Endothelial cell of umbilical vein (primary cell): ENCODE data around the gene LGI1.

Source experiments
- EZH2 ChIP-seq: IDR thresholded peaks from 2 replicates; pipeline ENCODE4 v1.6.1; 2012; ENCODE audit warnings: borderline replicate concordance, low read depth, mild to moderate bottlenecking, moderate library complexity, low read length, inconsistent platforms; ENCODE audit not compliant: severe bottlenecking
- FOS ChIP-seq: IDR thresholded peaks from 2 replicates; pipeline ENCODE4 v1.6.1; 2011; ENCODE audit warnings: mild to moderate bottlenecking, low read length, moderate library complexity, borderline replicate concordance; ENCODE audit not compliant: insufficient read depth
- POLR2A ChIP-seq: IDR thresholded peaks from 2 replicates; pipeline ENCODE4 v1.6.1; 2012; ENCODE audit warnings: low read depth, mild to moderate bottlenecking, control low read depth, low read length
- TF ChIP-seq, protein P1 (sequence below), 2 donors: IDR thresholded peaks; 1 replicate in 1 of 2; 2 replicates in 1 of 2; pipeline ENCODE4 v1.5.1; 2011; ENCODE audit warnings: low read length in 2 of 2, mild to moderate bottlenecking in 2 of 2, moderate library complexity in 2 of 2, control low read depth in 1 of 2, inconsistent platforms in 1 of 2, low read depth in 1 of 2; ENCODE audit not compliant: insufficient read depth in 1 of 2; ENCODE audit errors: extremely low read depth in 1 of 2

DNA sequence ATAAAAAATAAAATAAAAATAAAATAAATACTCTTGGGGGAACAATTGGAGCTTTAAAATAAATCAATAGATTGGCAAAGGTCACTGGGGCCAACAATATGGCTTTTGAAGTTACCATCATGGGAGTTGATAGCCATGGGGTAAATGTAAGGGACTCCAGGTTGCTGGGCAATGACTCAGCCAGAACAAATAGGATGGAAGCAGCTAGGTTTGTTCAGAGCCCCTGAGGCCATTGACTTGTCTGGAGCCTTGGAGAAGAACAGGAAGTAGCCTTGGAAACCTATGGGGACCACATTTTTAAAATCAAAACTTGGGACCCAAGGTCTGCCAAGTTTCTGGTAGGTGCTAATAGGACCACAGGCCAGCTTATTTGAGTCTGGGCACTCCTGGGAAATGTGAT is 35.2 kb upstream of the LGI1 start:
- TF ChIP-seq FOS (no peak), EZH2 (no peak), POLR2A (no peak)
- TF ChIP-seq, protein P1, sequence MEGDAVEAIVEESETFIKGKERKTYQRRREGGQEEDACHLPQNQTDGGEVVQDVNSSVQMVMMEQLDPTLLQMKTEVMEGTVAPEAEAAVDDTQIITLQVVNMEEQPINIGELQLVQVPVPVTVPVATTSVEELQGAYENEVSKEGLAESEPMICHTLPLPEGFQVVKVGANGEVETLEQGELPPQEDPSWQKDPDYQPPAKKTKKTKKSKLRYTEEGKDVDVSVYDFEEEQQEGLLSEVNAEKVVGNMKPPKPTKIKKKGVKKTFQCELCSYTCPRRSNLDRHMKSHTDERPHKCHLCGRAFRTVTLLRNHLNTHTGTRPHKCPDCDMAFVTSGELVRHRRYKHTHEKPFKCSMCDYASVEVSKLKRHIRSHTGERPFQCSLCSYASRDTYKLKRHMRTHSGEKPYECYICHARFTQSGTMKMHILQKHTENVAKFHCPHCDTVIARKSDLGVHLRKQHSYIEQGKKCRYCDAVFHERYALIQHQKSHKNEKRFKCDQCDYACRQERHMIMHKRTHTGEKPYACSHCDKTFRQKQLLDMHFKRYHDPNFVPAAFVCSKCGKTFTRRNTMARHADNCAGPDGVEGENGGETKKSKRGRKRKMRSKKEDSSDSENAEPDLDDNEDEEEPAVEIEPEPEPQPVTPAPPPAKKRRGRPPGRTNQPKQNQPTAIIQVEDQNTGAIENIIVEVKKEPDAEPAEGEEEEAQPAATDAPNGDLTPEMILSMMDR (IDR thresholded peaks at IDR 0.05; ENCODE audit: extremely low read depth in 1 of 2, insufficient read depth in 1 of 2, low read depth in 1 of 2, low read length in 2 of 2) = no peak
